Activated naive CD8-positive, alpha-beta T cell (primary cell): Measurements from ENCODE around the gene NBR1.
"Not testable (repeated sequence)": the region's sequence is repeated elsewhere in the genome, so short reads cannot be mapped to it uniquely, and the experiment has no call there.

ENCODE experiments used
- H3K27ac Mint-ChIP-seq: one replicate; pipeline ENCODE4 v1.8.0; 2021; ENCODE audit warnings: mixed read lengths
- H3K27me3 Mint-ChIP-seq: one replicate; pipeline ENCODE4 v1.8.0; 2021; ENCODE audit warnings: mixed read lengths
- H3K36me3 Mint-ChIP-seq: one replicate; pipeline ENCODE4 v1.8.0; 2021; ENCODE audit warnings: mixed read lengths
- H3K4me1 Mint-ChIP-seq: one replicate; pipeline ENCODE4 v1.8.0; 2021; ENCODE audit warnings: low read depth, mixed read lengths
- H3K4me3 Mint-ChIP-seq: one replicate; pipeline ENCODE4 v1.8.0; 2021; ENCODE audit warnings: mild to moderate bottlenecking, mixed read lengths
- H3K9me3 Mint-ChIP-seq: one replicate; pipeline ENCODE4 v1.8.0; 2021; ENCODE audit warnings: low read depth, mixed read lengths

Gene NBR1

DNA sequence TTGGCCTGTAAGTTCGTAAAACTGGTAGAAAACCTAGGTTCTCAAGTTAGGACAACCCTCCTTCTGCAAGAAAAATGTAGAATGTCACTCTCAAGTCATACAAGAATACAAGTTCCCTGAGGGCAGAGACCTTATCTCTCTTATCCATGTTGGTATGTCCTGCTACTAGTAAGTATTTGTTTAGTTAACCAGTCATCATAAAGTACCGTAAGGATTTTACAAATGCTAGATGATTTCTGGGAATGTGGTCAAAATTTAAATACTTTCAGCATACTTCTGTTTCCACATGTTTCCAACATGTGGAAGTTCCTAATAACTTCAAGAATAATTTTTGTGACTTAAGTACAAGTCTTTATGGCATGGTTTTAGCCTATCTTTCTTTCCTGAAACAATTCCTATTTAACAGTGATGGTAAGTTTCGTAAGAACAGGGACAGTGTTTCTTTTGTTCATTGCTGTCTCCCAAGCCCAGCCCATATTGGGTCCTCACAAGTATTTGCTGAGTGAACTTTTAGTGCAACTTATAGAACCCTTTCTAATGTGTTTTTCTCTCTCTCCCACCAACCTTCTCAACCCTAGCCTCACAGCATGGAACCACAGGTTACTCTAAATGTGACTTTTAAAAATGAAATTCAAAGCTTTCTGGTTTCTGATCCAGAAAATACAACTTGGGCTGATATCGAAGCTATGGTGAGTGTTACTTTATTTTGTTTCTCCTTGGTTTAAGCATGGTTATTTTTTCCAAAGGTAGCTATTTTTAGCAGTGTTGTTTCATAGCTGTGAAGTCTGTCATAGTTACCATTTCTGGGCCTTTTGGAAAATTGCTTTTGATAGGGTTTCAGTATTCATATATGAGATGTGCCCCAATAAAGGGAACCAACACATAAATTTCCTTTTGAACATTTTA is 4.5 kb downstream of the NBR1 start:
- Mint-ChIP-seq H3K9me3 (no peaks in the 10 kb centered on the region), H3K27me3 (no peaks in the 10 kb centered on the region), H3K36me3 (peaks cover 15% of the 10 kb centered on the region), H3K4me1 (peaks cover 56% of the 10 kb centered on the region), H3K27ac (peak overlapping the region; percentile 91), H3K4me3 (peak overlapping the region; percentile 71)

DNA sequence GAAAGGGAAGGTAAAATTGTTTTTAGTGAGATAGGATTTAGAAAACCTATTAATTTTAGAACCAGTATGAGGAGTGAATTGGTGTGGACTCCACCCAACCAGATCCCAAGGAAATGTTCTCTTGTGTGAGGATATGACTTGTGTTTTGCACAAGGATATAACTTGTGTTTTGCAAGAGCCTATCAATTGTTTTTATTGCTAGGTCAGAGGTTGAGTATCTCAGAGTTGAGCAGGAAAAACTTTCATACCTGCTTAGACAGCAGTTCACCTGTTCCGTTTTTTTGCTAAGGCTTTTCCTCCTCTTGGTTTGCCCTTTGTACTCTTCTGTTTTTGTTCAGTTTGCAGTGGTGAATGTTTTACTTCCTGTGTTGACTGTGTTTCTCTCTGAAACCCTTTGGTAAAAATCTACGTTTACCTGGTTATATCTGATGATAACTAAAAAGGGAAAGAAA is 5.1 kb downstream of the NBR1 start:
- H3K9me3 Mint-ChIP-seq = no peaks in the 10 kb centered on the region
- peaks cover 15% of the 10 kb centered on the region for H3K36me3 Mint-ChIP-seq
- H3K4me1 Mint-ChIP-seq = peaks cover 56% of the 10 kb centered on the region
- H3K27me3 Mint-ChIP-seq = no peaks in the 10 kb centered on the region
- peak overlapping the region; percentile 91 for H3K27ac Mint-ChIP-seq
- H3K4me3 Mint-ChIP-seq = peak overlapping the region; percentile 71

- Mint-ChIP-seq H3K27ac (no peak overlapping the region), H3K36me3 (peaks cover 6% of the 10 kb centered on the region), H3K9me3 (no peaks in the 10 kb centered on the region), H3K4me1 (peaks cover 6% of the 10 kb centered on the region), H3K4me3 (no peak overlapping the region), H3K27me3 (no peaks in the 10 kb centered on the region)
Observed at GRCh38 chr17:43183921-43184320, 12.9 kb downstream of the NBR1 start.

- H3K9me3 Mint-ChIP-seq, H3K27ac Mint-ChIP-seq, H3K27me3 Mint-ChIP-seq, H3K36me3 Mint-ChIP-seq, H3K4me1 Mint-ChIP-seq, H3K4me3 Mint-ChIP-seq: not testable (repeated sequence)
Observed at GRCh38 chr17:43186656-43187055, 15.6 kb downstream of the NBR1 start.

DNA sequence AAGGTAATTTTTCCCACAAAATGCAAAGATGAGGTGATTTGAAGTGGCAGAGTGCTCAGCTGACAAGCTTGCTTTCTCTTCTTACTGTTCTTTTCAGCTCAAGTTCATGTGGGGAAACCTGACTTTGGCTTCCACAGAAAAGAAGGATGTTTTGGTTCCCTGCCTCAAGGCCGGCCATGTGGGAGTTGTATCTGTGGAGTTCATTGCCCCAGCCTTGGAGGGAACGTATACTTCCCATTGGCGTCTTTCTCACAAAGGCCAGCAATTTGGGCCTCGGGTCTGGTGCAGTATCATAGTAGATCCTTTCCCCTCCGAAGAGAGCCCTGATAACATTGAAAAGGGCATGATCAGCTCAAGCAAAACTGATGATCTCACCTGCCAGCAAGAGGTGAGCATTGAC is 22.2 kb downstream of the NBR1 start:
- peaks cover 7% of the 10 kb centered on the region for H3K36me3 Mint-ChIP-seq
- H3K9me3 Mint-ChIP-seq = no peaks in the 10 kb centered on the region
- H3K27me3 Mint-ChIP-seq = no peaks in the 10 kb centered on the region
- H3K27ac Mint-ChIP-seq = no peak overlapping the region
- no peak overlapping the region for H3K4me3 Mint-ChIP-seq
- H3K4me1 Mint-ChIP-seq = peaks cover under 1% of the 10 kb centered on the region

DNA sequence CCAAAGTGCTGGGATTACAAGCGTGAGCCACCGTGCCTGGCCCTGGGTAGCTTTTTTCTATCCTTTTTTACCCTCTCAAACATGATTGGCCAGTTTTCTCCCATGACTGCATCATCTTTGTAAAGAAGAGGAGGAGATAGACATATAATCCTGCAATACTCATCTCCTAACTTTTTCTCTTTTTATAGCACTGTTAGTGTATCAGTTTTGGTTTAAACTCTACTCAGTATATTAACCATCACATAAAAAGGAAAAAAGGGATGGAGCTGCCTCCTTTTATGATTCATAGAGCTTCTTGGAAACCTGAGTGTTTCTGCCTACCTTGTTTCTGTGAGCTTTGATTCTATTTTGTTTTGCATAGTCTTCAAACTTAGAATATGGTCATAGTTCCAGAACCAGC is 28.6 kb downstream of the NBR1 start:
- H3K9me3 Mint-ChIP-seq = no peaks in the 10 kb centered on the region
- H3K4me3 Mint-ChIP-seq = no peak overlapping the region
- no peaks in the 10 kb centered on the region for H3K27me3 Mint-ChIP-seq
- H3K4me1 Mint-ChIP-seq = peaks cover 6% of the 10 kb centered on the region
- H3K36me3 Mint-ChIP-seq = peaks cover 11% of the 10 kb centered on the region
- H3K27ac Mint-ChIP-seq = peak overlapping the region; percentile 54

DNA sequence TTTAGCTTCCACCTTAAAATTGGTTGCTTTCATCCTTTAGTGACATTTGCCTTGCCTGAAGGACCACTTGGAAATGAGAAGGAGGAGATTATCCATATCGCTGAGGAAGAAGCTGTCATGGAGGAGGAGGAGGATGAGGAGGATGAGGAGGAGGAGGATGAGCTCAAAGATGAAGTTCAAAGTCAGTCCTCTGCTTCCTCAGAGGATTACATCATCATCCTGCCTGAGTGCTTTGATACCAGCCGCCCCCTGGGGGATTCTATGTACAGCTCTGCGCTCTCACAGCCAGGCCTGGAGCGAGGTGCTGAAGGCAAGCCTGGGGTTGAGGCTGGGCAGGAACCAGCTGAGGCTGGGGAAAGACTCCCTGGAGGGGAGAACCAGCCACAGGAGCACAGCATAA is 29.1 kb downstream of the NBR1 start:
- Mint-ChIP-seq H3K4me3 (no peak overlapping the region), H3K4me1 (peaks cover 6% of the 10 kb centered on the region), H3K27me3 (no peaks in the 10 kb centered on the region), H3K9me3 (no peaks in the 10 kb centered on the region), H3K36me3 (peaks cover 11% of the 10 kb centered on the region), H3K27ac (peak overlapping the region; percentile 54)

- H3K9me3 Mint-ChIP-seq, H3K36me3 Mint-ChIP-seq, H3K4me1 Mint-ChIP-seq, H3K4me3 Mint-ChIP-seq, H3K27ac Mint-ChIP-seq, H3K27me3 Mint-ChIP-seq: not testable (repeated sequence)
Observed at GRCh38 chr17:43203013-43203412, 32.0 kb downstream of the NBR1 start.

DNA sequence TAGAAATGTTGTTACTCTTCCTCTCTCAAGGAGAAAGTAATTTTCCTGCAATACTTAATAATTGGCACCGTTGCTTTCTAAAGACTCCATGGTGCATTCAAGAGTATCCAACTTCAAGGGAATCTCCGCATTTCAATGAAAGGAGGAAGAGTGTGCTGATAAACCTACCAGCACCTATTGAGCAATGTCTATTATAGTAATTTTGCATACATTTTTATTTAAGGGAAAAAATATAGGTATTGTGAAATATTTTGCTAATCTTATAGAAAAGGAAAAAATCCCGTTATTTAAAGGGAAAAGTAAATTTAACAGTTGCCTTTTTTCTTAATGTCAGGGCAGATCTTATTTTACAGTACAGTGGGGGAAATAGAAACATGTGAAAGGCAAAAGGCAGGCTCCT is 39.6 kb downstream of the NBR1 start:
- H3K4me3 Mint-ChIP-seq = peak overlapping the region; percentile 96

DNA sequence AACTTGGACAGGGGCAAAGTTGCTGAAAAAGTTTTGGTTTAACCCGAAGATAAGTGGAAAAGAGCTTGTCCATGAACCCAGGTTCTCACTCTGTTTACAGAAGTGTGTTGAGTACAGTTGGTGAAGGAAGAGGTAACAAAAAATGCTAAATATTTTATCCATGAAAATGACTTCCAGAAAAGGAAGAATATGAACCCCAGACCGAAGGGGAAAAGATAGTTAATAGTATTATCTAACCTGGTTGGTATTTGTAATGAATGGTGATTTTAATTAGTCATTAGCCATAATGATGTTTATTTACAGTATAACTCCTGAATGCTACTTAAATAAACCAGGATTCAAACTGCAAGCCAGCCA is 40.1 kb downstream of the NBR1 start:
- H3K27ac Mint-ChIP-seq = peak overlapping the region; percentile 96
- H3K27me3 Mint-ChIP-seq = no peaks in the 10 kb centered on the region
- H3K36me3 Mint-ChIP-seq = peaks cover 3% of the 10 kb centered on the region
- peaks cover 36% of the 10 kb centered on the region for H3K4me1 Mint-ChIP-seq
- no peaks in the 10 kb centered on the region for H3K9me3 Mint-ChIP-seq
- peak overlapping the region; percentile 96 for H3K4me3 Mint-ChIP-seq

More for the DNA sequence above, 39.6 kb downstream of the NBR1 start:
- H3K27ac Mint-ChIP-seq = peak overlapping the region; percentile 96
- H3K36me3 Mint-ChIP-seq = peaks cover 4% of the 10 kb centered on the region
- H3K4me1 Mint-ChIP-seq = peaks cover 33% of the 10 kb centered on the region
- H3K9me3 Mint-ChIP-seq = no peaks in the 10 kb centered on the region
- H3K27me3 Mint-ChIP-seq = no peaks in the 10 kb centered on the region

DNA sequence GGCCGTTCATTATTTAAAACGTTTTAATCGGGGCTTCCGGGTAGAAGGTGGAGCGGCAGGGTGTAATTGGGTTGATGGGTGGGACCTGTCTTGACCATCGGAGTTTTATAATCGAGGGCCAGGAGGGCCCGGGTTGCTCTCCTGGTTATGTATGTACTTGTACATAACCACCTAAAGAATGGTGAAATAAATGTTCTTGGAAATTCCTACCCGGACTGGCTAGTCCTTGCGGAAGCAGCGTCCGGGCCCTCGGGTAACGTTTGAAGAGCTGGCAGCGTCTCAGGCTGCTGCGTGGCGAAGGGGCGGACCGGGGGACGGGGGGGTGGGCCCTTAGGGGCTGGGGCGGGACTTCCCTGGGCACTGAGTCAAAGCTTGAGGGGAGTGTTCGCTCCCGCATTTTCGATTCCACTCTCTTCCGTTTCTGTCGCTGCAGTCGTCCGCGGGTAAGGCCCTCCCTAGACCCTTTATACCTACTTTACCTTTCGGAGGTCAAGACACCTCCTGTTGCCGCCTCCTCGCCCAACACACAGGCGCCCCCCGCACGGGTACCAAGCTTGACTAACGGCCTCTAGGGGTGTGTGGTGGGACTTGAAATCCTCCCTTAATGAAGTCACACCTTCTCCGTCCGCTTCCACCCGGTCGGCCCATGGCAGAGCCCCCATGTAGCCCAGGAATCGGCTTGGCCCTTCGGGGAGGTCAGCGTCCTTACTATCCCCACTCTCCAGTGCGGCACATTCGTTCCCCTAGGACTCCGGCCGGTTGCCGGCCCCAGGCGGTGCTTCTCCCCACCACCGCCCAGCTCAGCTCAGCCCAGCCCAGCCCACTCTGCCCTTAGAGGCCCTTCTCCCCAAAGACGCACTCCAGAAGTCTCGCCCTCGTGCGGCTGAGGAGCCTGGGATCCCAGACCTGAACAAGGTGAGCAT is 40.7 kb downstream of the NBR1 start, which contains the start of gene TMEM106A:
Gene TMEM106A, plus strand, starts transcription at position 396 of the 923 bp plus-strand sequence. CDS start 1,167 bp downstream, outside the sequence.
- Mint-ChIP-seq H3K36me3 (peaks cover 2% of the 10 kb centered on the region), H3K27me3 (no peaks in the 10 kb centered on the region), H3K4me1 (peaks cover 39% of the 10 kb centered on the region)

DNA sequence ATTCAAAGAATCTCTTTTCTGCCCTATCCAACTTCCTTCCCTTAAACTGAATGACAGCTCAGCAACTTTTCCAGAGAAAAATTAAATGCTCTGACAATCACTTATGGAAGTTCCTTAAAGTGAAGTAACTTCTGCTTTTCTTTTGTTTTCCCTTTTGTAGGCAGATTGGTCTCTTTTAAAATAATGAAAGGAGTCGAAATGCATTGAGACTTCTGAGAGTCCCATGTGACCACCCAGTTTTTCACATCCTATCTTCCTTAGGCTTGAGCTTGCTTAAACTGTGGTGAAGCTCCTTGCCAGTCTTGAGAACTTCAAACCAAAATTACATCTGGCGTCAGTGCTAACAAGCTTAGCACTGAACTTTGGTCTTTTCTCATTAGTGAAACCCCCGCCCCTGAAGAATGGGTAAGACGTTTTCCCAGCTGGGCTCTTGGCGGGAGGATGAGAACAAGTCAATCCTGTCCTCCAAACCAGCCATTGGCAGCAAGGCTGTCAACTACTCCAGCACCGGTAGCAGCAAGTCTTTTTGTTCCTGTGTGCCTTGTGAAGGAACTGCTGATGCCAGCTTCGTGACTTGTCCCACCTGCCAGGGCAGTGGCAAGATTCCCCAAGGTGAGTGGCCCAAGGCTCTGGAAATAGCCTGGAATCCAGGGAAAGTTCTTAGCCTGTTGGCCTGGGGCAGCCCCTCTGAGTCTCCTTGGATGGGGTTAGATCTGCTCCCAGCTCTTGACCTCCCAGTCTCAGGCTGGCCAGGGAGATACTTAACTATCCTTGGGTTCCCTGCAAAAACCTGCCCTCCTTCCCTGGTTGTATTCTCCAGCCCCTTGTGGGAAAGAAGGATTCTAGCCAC is 41.9 kb downstream of the NBR1 start:
- peaks cover 2% of the 10 kb centered on the region for H3K36me3 Mint-ChIP-seq
- H3K27me3 Mint-ChIP-seq = no peaks in the 10 kb centered on the region
- H3K4me1 Mint-ChIP-seq = peaks cover 50% of the 10 kb centered on the region
- peak overlapping the region; percentile 96 for H3K4me3 Mint-ChIP-seq
- H3K27ac Mint-ChIP-seq = peak overlapping the region; percentile 96
- no peaks in the 10 kb centered on the region for H3K9me3 Mint-ChIP-seq

More for the DNA sequence above, 40.7 kb downstream of the NBR1 start, which contains the start of gene TMEM106A:
- Mint-ChIP-seq H3K4me3 (peak within 1 kb of the TSS; percentile 96), H3K9me3 (no peaks in the 10 kb centered on the region), H3K27ac (peak within 1 kb of the TSS; percentile 96)

GRCh38 chr17:43213545-43213944 is 42.5 kb downstream of the NBR1 start:
- Mint-ChIP-seq H3K4me1 (peaks cover 57% of the 10 kb centered on the region), H3K27me3 (no peaks in the 10 kb centered on the region), H3K9me3 (no peaks in the 10 kb centered on the region), H3K36me3 (peaks cover 2% of the 10 kb centered on the region), H3K4me3 (peak overlapping the region; percentile 96), H3K27ac (peak overlapping the region; percentile 16)

DNA sequence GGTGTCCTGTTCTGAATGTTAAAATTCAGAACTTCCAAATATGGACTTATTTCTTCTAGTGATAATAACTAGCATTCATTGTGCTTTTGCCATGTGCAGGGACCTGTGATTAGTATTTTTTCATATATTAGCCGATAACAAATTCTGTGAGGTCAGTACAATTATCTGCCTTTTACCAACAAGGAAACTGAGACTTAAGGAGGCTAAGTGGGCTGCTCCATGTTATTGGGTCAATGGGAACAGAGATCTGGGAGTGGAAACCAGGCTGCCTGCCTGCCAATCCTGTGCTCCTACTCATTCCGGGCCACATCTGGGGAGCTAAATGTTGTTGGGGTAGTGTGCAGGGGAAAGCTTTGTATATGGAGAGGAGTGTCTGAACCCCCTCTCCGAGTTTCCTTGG is 44.3 kb downstream of the NBR1 start:
- Mint-ChIP-seq H3K4me1 (peaks cover 63% of the 10 kb centered on the region), H3K4me3 (no peak overlapping the region), H3K9me3 (no peaks in the 10 kb centered on the region), H3K27me3 (no peaks in the 10 kb centered on the region), H3K27ac (no peak overlapping the region), H3K36me3 (peaks cover 4% of the 10 kb centered on the region)
